Stimulated activated naive B cell treated with anti-CD40 and anti-IgM and Interleukin-4, amounts not matched to agents 10 μg/mL and 1 μg/mL and 100 μg/mL, for 72 hours (primary cell): ENCODE data around the gene CD180.
A peak's percentile ranks its signal among the peaks of the same experiment; 100 is the strongest.

Experiments
- ATAC-seq, 2 donors: fragments of 150-1000 bp; cut with Tn5 transposase; replicated peaks; 2 replicates each; pipeline ENCODE4 v1.10.0; 2021; ENCODE audit warnings: moderate library complexity in 1 of 2
- DNase-seq: peaks from one replicate; pipeline ENCODE4 v3.0.0; 2021
- H3K27ac Mint-ChIP-seq: one replicate; pipeline ENCODE4 v1.8.0; 2022; ENCODE audit warnings: mild to moderate bottlenecking, mixed read lengths
- H3K27me3 Mint-ChIP-seq, 2 donors: one replicate each; pipeline ENCODE4 v1.8.0; 2022; ENCODE audit warnings: mixed read lengths in 2 of 2
- H3K36me3 Mint-ChIP-seq, 2 donors: one replicate each; pipeline ENCODE4 v1.8.0; 2022; ENCODE audit warnings: mixed read lengths in 2 of 2, mild to moderate bottlenecking in 1 of 2
- H3K4me1 Mint-ChIP-seq, 2 donors: one replicate each; pipeline ENCODE4 v1.8.0; 2022; ENCODE audit warnings: mixed read lengths in 2 of 2, mild to moderate bottlenecking in 1 of 2
- H3K4me3 Mint-ChIP-seq, 2 donors: one replicate each; pipeline ENCODE4 v1.8.0; 2022; ENCODE audit warnings: mild to moderate bottlenecking in 2 of 2, mixed read lengths in 2 of 2, moderate library complexity in 1 of 2
- H3K9me3 Mint-ChIP-seq, 2 donors: one replicate each; pipeline ENCODE4 v1.8.0; 2022; ENCODE audit warnings: mixed read lengths in 2 of 2, mild to moderate bottlenecking in 1 of 2

CD180 gene

GRCh38 chr5:67222243-67223025 lies 25.8 kb upstream of the CD180 start:
- DNase-seq = no peak
- Mint-ChIP-seq H3K4me1 (peaks cover 37 to 58% of the 10 kb centered on the region in 2 donors), H3K36me3 (no peaks in the 10 kb centered on the region), H3K27me3 (no peaks in the 10 kb centered on the region), H3K4me3 (peak overlapping the region; percentile 39 to 68), H3K27ac (peak overlapping the region; percentile 96), H3K9me3 (no peaks in the 10 kb centered on the region)
- ATAC-seq = peak; percentile 60 to 65

- H3K9me3 Mint-ChIP-seq = no peaks in the 10 kb centered on the region
- no peaks in the 10 kb centered on the region for H3K36me3 Mint-ChIP-seq
- peak overlapping the region; percentile 96 for H3K27ac Mint-ChIP-seq
- H3K4me1 Mint-ChIP-seq = peaks cover 45 to 66% of the 10 kb centered on the region in 2 donors
- ATAC-seq = peak; percentile 87 to 92
- peak overlapping the region; percentile 39 to 68 for H3K4me3 Mint-ChIP-seq
- peak; percentile 51 for DNase-seq
- H3K27me3 Mint-ChIP-seq = no peaks in the 10 kb centered on the region
Observed at GRCh38 chr5:67221487-67222242, 25.1 kb upstream of the CD180 start.

- H3K36me3 Mint-ChIP-seq = no peaks in the 10 kb centered on the region
- H3K27me3 Mint-ChIP-seq = no peaks in the 10 kb centered on the region
- ATAC-seq = no peak
- peak overlapping the region; percentile 79 to 88 for H3K4me3 Mint-ChIP-seq
- H3K27ac Mint-ChIP-seq = peak overlapping the region; percentile 100
- H3K9me3 Mint-ChIP-seq = no peaks in the 10 kb centered on the region
- peaks cover 51 to 65% of the 10 kb centered on the region in 2 donors for H3K4me1 Mint-ChIP-seq
- no peak for DNase-seq
Observed at GRCh38 chr5:67216564-67216963, 20.0 kb upstream of the CD180 start.

GRCh38 chr5:67215519-67216471 lies 19.2 kb upstream of the CD180 start:
- Mint-ChIP-seq H3K27me3 (no peaks in the 10 kb centered on the region), H3K36me3 (no peaks in the 10 kb centered on the region), H3K4me1 (peaks cover 49 to 60% of the 10 kb centered on the region in 2 donors), H3K27ac (peak overlapping the region; percentile 100), H3K4me3 (peak overlapping the region; percentile 79 to 88), H3K9me3 (no peaks in the 10 kb centered on the region)
- ATAC-seq (peak; percentile 99), DNase-seq (peak; percentile 87)

GRCh38 chr5:67214707-67215447 lies 18.3 kb upstream of the CD180 start:
- Mint-ChIP-seq H3K27me3 (no peaks in the 10 kb centered on the region), H3K36me3 (no peaks in the 10 kb centered on the region), H3K4me3 (peak overlapping the region; percentile 26 to 88), H3K4me1 (peaks cover 51 to 66% of the 10 kb centered on the region in 2 donors), H3K9me3 (no peaks in the 10 kb centered on the region), H3K27ac (peak overlapping the region; percentile 100)
- no peak for DNase-seq
- ATAC-seq = no peak

- ATAC-seq (no peak), DNase-seq (no peak)
- Mint-ChIP-seq H3K36me3 (no peaks in the 10 kb centered on the region), H3K4me3 (no peak overlapping the region), H3K27me3 (no peaks in the 10 kb centered on the region), H3K9me3 (no peaks in the 10 kb centered on the region), H3K27ac (peak overlapping the region; percentile 48), H3K4me1 (peaks cover 55 to 70% of the 10 kb centered on the region in 2 donors)
Observed at GRCh38 chr5:67214036-67214435, 17.4 kb upstream of the CD180 start.

- no peak overlapping the region for H3K4me3 Mint-ChIP-seq
- H3K4me1 Mint-ChIP-seq = peaks cover 52 to 67% of the 10 kb centered on the region in 2 donors
- no peak overlapping the region for H3K27ac Mint-ChIP-seq
- no peaks in the 10 kb centered on the region for H3K9me3 Mint-ChIP-seq
- H3K27me3 Mint-ChIP-seq = no peaks in the 10 kb centered on the region
- no peak for ATAC-seq
- no peak for DNase-seq
- H3K36me3 Mint-ChIP-seq = no peaks in the 10 kb centered on the region
Observed at GRCh38 chr5:67211926-67212325, 15.3 kb upstream of the CD180 start.

- Mint-ChIP-seq H3K4me3 (peak overlapping the region in 1 of 2 donors; percentile 17), H3K36me3 (no peaks in the 10 kb centered on the region), H3K4me1 (peaks cover 47 to 67% of the 10 kb centered on the region in 2 donors), H3K27me3 (no peaks in the 10 kb centered on the region), H3K9me3 (peaks cover 0 to 2% of the 10 kb centered on the region in 2 donors), H3K27ac (peak overlapping the region; percentile 37)
- DNase-seq (peak; percentile 67), ATAC-seq (peak; percentile 43 to 46)
Observed at GRCh38 chr5:67209141-67209771, 12.7 kb upstream of the CD180 start.

- Mint-ChIP-seq H3K27me3 (no peaks in the 10 kb centered on the region), H3K4me1 (peaks cover 47 to 67% of the 10 kb centered on the region in 2 donors), H3K4me3 (no peak overlapping the region), H3K36me3 (no peaks in the 10 kb centered on the region), H3K9me3 (peaks cover 0 to 2% of the 10 kb centered on the region in 2 donors), H3K27ac (peak overlapping the region; percentile 91)
- ATAC-seq = no peak
- DNase-seq = no peak
Observed at GRCh38 chr5:67208403-67208802, 11.8 kb upstream of the CD180 start.

- H3K36me3 Mint-ChIP-seq = no peaks in the 10 kb centered on the region
- peak overlapping the region; percentile 53 to 65 for H3K4me3 Mint-ChIP-seq
- H3K4me1 Mint-ChIP-seq = peaks cover 57 to 78% of the 10 kb centered on the region in 2 donors
- ATAC-seq = peak; percentile 79 to 85
- peak overlapping the region; percentile 91 for H3K27ac Mint-ChIP-seq
- peak; percentile 84 for DNase-seq
- peaks cover 0 to 2% of the 10 kb centered on the region in 2 donors for H3K9me3 Mint-ChIP-seq
- H3K27me3 Mint-ChIP-seq = no peaks in the 10 kb centered on the region
Observed at GRCh38 chr5:67206929-67207328, 10.3 kb upstream of the CD180 start.

- Mint-ChIP-seq H3K36me3 (no peaks in the 10 kb centered on the region), H3K27me3 (no peaks in the 10 kb centered on the region), H3K9me3 (peaks cover 0 to 2% of the 10 kb centered on the region in 2 donors), H3K4me3 (peak overlapping the region; percentile 68 to 71), H3K27ac (peak overlapping the region; percentile 91), H3K4me1 (peaks cover 61 to 83% of the 10 kb centered on the region in 2 donors)
- ATAC-seq (no peak), DNase-seq (no peak)
Observed at GRCh38 chr5:67206461-67206860, 9.9 kb upstream of the CD180 start.

GRCh38 chr5:67205981-67206380 lies 9.4 kb upstream of the CD180 start:
- ATAC-seq = no peak
- H3K9me3 Mint-ChIP-seq = peaks cover 0 to 4% of the 10 kb centered on the region in 2 donors
- H3K36me3 Mint-ChIP-seq = peaks cover 2 to 3% of the 10 kb centered on the region in 2 donors
- H3K4me3 Mint-ChIP-seq = peak overlapping the region; percentile 68 to 71
- no peak for DNase-seq
- no peaks in the 10 kb centered on the region for H3K27me3 Mint-ChIP-seq
- H3K27ac Mint-ChIP-seq = peak overlapping the region; percentile 91
- peaks cover 64 to 87% of the 10 kb centered on the region in 2 donors for H3K4me1 Mint-ChIP-seq

- H3K4me3 Mint-ChIP-seq = peak overlapping the region in 1 of 2 donors; percentile 70
- DNase-seq (no peak), ATAC-seq (no peak)
- no peaks in the 10 kb centered on the region for H3K27me3 Mint-ChIP-seq
- peaks cover 63 to 85% of the 10 kb centered on the region in 2 donors for H3K4me1 Mint-ChIP-seq
- peaks cover 3 to 5% of the 10 kb centered on the region in 2 donors for H3K36me3 Mint-ChIP-seq
- peak overlapping the region; percentile 96 for H3K27ac Mint-ChIP-seq
- H3K9me3 Mint-ChIP-seq = peaks cover 0 to 4% of the 10 kb centered on the region in 2 donors
Observed at GRCh38 chr5:67204821-67205220, 8.2 kb upstream of the CD180 start.
